ENCODE measurements around the gene CCDC81.

DNA sequence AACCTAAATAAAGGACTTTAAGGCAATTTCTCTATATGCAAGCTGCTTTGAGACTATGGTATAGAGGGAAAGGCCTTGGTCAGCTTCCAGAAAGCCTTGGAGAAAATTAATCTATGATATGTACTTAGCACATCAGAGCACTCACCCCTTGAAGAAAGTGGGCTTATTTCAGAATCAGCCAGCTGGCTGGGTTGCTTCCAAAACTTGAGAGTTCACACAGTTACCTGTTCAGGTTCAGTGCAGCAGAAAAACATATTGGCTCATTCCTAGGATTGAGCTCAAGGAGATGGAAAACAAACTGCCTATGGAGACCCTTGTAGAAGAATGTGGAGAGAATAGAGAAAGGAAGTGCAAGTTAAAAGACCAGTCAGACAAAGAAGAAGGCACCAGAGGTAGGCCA is 22.7 kb downstream of the CCDC81 start:
- TF ChIP-seq, protein P1, sequence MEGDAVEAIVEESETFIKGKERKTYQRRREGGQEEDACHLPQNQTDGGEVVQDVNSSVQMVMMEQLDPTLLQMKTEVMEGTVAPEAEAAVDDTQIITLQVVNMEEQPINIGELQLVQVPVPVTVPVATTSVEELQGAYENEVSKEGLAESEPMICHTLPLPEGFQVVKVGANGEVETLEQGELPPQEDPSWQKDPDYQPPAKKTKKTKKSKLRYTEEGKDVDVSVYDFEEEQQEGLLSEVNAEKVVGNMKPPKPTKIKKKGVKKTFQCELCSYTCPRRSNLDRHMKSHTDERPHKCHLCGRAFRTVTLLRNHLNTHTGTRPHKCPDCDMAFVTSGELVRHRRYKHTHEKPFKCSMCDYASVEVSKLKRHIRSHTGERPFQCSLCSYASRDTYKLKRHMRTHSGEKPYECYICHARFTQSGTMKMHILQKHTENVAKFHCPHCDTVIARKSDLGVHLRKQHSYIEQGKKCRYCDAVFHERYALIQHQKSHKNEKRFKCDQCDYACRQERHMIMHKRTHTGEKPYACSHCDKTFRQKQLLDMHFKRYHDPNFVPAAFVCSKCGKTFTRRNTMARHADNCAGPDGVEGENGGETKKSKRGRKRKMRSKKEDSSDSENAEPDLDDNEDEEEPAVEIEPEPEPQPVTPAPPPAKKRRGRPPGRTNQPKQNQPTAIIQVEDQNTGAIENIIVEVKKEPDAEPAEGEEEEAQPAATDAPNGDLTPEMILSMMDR (IDR thresholded peaks at IDR 0.05; ENCODE audit: low read depth, low read length, poor library complexity, severe bottlenecking), result no peak
- TF ChIP-seq EZH2phosphoT487 (IDR thresholded peaks at IDR 0.05; ENCODE audit: borderline replicate concordance, low read length), result no peak
